GM19025 (cell line): Measurements from ENCODE around the gene CLIC3.
"Not testable (repeated sequence)": the region's sequence is repeated elsewhere in the genome, so short reads cannot be mapped to it uniquely, and the experiment has no call there.

Experiments used
- ATAC-seq: cut with Tn5 transposase; IDR thresholded peaks from one replicate; pipeline ENCODE4 v1.9.1; 2021; ENCODE audit warnings: mild to moderate bottlenecking, low read depth, moderate library complexity; ENCODE audit not compliant: unreplicated experiment

Gene CLIC3, protein sequence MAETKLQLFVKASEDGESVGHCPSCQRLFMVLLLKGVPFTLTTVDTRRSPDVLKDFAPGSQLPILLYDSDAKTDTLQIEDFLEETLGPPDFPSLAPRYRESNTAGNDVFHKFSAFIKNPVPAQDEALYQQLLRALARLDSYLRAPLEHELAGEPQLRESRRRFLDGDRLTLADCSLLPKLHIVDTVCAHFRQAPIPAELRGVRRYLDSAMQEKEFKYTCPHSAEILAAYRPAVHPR

DNA sequence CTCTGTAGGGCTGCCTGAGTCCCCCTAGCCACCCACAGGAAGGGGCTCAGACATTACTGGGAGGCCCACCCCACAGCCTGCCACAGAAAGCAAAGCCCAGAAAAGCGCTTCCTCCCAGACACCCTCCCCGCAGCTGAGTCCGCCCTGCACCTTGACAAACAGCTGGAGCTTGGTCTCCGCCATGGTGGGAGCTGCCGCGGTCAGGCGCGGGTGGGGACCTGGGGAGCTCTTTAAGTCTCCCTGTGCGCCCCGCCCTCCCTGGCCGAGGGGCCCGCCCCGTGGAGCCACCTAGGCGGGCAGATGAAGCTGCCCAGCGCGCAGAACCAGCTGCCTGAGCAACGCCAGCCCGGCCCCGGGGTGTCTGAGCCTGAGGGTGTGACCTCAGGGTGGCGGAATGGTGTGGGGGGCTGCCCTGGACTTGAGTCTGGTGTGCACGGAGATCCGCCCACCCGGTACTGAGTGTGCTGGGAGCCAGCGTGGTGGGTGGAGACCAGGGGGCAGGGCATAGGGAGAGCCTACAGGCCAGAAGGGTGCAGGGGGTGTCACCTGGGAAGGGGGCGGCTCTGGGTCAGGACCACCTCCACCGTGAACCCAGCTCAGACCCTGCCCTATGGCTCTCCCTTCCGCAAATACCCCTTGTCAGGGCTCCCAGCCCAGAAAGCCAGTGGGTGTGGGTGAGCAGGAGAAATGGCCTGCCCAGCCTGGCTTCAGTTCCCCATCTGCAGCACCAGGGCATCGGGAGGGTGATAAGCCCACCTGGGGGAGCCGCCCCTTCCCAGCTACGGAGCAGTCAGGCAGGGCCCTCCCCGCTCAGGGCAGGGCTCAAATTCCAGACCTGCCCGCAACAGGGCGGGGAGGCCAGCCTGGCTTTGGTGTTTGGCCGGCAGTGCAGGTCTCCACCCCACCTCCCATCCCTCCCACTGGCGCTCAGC lies at the start of gene CLIC3:
Gene CLIC3 (minus strand): TSS at position 208 of the 932 bp plus-strand sequence. CDS start 25 bp downstream, at position 183.
- ATAC-seq = no peak

DNA sequence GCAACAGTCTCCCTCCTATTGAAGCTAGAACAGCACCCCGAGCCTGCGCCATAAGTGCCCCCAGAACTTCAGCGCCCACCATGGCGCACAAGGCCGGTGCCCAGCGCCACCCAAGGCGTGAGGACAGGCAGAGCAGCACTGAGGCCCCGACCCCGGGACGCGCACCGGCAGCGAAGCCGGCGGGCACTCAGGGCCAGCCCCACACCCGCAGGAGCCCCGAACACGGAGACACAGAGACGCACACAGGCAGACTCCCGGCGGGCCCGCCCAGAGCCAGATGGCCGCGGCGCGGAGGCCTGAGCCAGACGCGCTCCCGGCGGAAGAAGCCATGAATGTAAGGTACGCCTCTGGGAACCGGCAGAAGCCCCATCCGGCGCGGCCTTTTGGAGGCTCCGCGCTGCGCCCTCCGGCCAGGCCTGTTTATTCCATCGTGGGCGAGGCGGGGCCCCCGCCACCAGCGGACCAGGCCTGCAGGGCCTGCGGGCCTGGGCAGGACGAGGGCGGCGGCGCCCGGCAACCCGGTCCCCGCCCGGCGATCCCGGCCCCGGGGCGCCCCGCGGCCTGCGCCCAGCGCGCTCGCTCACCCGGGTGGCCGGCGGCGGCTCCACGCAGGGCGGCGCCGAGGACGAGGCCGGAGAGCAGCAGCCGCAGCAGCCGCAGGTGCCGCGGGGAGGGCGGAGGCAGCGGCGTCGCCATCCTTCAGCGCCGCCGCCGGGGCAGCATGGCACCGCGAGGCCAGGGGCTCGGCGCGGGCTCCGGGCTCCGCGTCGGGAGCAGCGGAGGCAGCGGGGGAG lies 49.1 kb upstream of the CLIC3 start:
- no peak for ATAC-seq

DNA sequence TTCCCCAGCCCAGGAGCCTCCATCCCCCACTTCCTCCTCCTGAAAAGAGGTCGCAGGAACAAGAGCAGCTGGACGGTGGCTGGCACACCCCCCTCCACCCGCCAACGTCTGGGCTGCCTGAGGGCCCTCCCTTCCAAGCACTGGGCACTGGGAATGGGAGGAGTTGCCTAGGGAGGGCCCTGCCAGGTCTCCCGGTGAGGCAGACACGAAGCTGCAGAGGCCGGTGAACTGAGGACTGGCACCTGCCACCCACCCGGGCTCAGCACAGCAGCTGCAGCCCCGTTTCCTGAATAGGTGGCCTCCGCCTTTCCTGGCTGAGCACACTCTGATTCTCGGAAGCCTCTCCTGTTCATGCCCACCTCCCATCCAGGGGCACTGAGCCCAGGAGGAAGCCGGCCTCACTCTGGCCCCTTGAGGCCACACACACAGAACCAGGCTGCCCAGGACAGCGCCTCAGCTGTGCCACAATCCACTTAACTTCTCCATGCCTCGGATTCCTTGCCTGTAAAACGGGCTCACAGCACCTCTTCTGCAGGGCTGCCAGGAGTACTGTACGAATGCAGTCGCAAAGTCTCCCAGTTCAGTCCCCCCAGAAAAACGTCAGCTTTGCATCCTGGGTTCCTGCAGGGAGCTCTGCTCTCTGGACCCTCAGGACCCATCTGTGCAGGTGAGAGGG lies 48.3 kb upstream of the CLIC3 start:
- no peak for ATAC-seq

DNA sequence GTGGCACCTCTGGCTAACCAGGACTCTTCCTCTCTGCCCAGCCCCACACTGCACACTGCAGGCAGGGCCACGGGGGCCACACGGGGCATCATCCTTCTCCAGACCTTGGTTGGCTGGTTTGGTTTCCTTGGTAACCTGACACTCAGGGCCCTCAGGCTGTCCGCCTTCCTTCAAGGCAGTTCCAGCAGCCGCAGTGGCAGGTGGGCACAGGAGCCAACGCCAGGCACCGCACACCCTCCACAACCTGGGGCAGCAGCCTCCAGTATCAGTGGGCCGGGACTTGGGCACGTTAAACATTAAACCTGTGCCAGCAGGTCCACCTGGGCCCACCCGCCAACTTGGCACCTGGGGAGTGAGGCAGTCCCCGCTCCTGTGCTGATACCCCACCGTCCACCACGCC lies 47.7 kb upstream of the CLIC3 start:
- no peak for ATAC-seq

DNA sequence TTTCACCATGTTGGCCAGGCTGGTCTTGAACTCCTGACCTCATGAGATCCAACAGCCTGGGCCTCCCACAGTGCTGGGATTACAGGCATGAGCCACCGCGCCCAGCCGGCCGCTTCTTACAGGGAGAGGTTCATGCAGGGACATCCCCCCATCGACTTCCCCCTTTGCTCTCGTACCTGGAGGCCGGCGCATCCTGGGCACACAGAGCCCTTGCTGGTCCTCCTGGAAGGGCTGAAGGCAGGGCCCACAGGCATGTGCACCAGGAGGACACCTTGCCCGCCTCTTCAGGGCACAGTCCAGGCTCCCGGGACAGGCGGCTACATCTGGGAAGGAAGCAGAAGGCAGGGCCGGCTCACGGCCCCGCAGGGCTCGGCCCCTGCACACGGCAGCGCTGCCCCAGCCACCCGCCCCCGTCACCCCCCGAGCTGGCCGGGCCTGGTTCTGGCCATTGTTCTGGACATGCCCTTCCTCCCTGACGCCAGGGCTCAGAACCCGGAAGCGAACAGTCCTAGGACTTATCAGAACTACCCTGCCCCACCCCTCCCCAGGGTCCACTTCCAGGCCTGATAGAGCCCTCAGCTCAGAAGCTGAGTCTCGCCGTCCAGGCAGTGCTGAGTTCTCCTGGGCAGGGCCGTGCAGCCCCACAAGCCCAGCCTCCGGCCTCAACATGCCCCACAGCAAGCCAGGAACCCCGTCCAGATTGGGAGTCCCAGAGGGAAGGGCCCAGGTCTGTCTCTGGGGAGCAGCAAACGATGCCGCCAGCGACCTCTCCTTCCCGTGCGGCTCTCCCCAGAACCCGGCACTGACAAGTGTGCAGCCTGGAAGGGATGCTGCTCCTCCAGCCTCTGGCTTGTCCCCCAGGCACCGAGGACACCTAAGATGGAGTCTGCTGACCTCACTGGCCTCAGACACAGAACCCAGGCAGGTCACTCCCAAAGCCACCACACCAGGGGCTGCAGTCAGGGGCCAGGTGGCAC lies 46.7 kb upstream of the CLIC3 start:
- no peak for ATAC-seq

DNA sequence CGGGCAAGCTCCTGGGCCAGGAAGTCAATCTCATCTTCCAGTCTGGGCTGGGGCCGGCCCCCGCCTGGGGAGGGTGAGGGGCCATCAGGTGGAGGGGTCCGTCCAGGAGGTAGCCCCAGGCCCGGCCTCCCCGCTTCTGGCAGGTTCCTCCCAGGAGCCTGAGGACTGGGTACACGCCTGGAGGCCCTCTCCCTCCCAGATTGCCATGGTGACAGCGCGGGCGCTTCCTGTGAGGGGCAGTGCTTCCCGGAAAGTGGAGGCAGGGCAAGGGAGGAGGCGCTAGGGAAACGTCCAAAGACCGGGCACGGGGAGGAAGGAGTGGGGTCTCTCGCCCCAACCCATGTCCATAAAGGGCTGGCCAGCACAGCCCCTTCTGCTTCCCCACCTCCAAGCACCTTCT lies 44.8 kb upstream of the CLIC3 start:
- ATAC-seq = no peak

DNA sequence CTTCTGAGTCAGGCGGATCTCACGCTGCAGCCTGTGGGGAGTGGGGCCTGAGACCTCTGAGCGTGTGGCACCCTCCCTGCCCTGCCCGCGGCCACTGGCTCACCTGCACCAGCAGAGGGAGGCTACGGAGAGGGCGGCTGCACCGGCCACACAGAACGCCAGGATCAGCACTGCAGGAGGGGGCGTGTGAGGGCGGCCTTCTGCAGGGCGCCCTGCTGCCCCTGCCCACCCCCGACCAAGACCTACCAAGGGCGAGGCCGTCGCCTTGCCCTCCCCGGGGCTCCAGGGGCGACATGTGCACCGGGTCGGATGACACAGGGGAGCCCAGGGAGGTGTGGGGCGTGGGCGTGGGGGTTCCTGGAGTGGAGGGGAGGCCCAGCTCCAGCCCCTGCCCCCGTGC lies 44.2 kb upstream of the CLIC3 start:
- no peak for ATAC-seq

DNA sequence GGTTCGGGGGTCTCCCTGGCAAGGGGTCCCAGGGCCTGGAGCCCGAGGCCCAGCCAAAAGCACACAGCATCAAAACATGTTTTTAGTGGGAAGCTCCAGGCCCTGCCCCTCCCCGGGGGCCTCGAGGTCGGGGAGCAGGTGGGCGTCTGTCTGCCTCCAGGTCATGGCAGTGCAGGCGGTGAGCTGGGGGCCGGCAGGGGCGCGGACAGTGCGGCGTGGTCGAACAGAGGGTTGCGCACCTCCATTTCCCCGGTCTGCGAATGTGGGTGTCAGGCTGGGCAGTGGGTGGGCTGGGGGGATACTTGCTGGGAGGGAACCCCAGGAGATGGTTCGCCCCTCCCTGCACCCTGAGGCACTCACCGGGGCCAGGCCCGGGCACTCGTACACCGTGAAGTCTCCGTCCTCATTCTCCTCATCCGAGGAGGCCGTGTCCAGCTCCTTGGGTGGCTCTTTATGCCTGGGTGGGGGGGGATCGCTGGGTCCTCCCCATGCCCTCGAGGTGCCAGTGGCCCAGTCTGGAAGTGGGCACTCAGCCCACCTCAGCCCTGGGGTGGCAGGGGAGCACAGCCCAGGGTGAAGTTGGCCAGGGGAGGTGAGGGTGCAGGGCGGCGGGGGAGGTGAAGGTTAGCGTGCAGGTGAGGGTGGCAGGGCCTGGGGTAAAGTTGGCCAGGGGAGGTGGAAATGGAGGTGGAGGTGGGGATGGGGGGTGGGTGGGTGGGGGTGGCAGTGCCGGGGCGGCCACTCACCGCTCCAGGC lies 43.4 kb upstream of the CLIC3 start:
- ATAC-seq = no peak

DNA sequence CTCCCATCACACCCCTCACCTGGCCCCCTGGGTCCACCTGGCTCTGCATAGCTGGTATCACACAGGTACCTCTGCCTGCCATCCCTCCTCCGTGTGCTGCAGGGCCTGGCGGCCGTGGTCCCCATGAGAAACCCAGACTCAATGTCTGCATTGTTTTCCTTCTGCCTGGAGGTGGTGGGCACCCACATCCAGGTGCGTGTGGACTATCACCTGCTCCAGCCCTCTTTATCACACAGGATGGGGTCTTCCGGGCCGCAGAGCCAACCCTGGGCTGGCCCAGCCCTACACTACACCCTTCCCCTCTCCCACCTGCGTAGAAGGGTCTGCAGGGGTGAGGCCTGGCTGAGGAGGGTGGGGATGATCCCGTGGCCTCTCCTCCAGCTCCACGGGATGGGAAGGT lies 42.5 kb upstream of the CLIC3 start:
- no peak for ATAC-seq

DNA sequence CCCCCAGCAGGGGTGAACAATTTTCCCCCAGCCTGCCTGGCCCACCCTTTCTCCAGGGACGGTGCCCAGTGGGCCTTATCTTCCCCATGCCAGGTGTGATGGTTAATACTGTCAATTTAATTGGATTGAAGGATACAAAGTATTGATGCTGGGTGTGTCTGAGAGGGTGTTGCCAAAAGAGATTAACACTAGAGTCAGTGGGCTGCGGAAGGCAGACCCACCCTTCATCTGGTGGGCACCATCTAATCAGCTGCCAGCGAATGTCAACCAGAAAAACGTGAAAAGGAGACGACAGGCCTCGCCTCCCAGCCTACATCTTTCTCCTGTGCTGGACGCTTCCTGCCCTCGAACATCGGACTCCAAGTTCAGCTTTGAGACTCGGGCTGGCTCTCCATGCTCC lies 41.1 kb upstream of the CLIC3 start:
- ATAC-seq = no peak

DNA sequence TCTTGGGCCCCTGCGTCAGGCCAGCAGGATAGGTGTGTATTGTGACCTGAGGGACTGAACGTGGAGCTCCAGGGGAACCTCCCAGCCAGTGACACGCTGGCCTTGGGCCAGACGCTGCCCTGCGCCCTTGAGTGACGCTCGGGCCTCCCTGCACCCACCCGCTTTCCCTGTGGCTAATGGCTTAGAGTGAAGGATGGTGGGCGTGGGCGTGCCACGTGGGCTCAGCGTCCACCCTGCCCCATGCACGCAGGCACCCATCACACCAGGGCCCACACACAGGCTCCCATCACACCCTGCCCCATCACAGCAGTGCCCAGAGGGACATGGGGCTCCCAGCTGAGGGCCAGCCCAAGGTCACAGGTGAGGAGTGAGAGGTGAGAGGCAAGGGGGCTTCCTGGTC lies 40.7 kb upstream of the CLIC3 start:
- ATAC-seq = no peak

DNA sequence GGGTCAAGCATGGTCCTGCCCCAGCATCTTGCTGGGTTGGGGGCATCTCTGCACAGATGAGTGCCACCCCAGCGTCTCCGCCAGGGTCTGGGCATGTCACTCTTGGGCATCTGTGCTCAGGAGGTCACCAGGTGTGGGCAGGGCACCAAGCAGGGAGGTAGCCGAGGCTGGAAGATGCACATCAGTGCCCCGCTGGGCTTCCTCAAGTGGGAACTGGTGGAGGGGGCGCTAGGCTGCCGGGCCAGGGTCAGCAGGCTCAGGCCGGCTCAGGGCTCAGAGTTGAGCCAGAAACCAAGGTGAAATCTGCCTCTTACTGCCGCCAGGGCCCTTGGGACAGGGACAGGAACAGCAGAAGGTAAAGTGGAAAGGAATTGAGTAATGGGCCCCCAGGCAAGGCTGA lies 39.6 kb upstream of the CLIC3 start:
- no peak for ATAC-seq

DNA sequence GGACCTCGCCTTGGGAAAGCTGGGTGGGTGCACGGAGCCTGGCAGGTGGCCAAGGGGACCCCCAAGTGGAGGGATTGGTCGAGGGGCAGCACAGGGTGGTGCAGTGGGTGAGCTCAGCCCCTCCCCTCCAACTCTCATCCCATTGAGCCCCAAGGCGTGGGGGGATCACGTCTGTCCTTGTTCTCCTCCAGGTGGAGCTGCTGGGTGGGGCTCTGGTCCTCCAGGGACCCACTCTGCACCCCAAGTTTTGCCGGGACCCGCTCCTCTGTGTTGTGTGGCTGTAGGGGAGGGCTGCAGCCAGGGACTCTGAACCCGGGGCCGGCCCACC lies 39.1 kb upstream of the CLIC3 start:
- no peak for ATAC-seq

DNA sequence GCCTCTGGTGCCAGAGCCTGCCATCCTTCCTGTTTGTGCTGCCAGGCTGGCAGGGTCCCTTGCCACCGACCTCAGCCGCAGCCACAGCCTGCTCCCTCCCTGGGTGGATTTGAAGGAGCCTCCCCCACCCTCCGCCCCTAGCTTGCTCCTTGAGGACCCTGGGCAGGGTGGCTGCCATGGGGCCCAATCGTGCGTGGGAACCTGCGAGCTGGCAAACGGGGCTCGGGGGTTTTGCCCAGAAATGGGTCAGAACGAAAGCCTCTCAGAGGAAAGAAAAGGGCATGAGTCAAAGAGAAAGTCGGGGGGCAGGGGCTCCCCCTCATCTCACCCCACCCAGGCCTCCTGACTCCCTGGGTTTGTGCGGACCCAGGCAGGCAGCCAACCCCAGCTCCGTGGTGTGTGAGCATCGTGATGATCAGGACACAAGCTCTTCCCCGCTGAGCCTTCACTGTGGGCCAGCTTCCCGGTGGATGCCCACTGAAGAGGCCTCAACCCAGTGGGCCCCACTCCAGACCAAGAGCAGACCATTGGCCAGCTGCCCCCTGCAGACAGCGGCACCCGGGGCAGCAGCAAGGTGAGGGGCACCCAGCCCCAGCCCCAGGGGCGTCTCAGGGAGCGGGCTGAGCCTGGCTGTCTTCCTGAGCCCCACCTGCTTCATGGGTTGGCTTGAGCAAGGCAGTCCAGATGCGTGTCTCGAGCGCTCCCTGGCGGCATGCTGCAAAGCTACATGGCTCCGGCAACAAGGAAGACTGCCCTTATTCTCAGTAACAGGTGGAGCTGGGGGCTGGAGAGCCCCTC lies 38.5 kb upstream of the CLIC3 start:
- ATAC-seq = no peak

DNA sequence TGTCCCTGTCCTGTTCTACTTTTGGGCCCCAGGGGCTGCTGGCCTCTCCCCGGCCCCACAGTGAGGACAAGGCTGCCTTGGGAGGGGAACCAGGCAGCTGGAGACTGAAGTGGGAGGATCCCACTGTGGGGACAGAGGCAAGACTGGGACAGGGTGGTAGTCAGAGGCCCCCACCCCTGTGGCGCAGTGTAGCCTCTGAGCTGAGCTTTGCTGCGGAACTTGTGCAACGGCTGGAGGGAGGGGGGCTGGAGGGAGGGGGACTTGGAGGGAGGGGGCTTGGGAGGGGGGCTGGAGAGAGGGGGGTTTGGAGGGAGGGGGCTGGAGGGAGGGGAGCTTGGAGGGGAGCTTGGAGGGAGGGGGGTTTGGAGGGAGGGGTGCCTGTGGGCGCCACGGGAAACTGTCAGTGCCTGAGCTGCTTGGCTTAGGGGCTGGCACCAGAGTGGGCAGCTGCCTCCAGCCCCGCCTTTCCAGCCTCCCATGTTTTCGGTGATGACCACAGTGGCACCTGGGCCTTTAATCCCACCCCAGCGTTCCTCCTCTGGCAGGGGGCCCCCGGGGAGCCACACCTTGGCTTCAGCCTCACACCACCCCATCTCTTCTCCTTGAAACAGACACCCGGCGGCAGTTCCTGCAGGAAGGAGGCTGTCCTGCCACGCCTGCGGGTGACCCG lies 37.8 kb upstream of the CLIC3 start:
- no peak for ATAC-seq

DNA sequence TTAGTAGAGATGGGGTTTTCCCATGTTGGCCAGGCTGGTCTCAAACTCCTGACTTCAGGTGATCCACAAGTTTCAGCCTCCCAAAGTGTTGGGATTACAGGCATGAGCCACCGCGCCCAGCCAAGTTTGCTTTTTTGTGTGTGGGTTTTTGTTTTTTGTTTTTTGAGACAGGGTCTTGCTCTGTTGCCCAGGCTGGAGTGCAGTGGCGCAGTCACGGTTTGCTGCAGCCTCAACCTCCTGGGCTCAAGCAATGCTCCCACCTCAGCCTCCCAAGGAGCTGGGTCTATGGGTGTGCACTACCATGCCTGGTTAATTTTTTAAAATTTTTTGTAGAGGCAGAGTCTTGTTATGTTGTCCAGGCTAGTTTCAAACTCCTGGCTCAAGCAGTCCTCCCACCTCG lies 37.1 kb upstream of the CLIC3 start:
- not testable (repeated sequence) for ATAC-seq

DNA sequence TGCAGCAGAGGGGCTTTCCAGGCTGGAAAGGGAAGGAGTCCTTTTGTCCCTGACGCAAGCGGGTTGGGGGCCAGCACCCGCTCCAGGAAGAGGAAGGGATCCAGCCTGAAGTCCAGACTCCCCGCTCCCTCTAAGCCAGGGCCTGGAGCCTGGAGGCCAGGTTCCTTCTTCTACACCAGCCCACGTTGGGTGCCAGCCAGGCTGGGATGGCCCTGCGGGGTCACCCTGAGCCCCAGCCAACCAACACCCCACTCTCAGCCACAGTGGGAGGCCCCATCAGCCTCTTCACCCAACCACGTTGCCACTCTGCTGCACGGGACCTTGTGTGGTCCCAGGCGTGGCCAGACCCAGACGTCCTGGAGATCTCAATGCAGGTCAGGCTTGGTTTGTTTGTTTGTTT lies 36.5 kb upstream of the CLIC3 start:
- ATAC-seq = no peak
